Stimulated activated CD8-positive, alpha-beta memory T cell treated with anti-CD3 and anti-CD28 coated beads, Interleukin-15, amount 100 ng/mL, for 24 hours (primary cell): ENCODE data around the gene NUP205.

ENCODE experiments used
- DNase-seq: peaks from one replicate; pipeline ENCODE4 v3.0.0-alpha.2; 2020; ENCODE audit warnings: low read depth

Gene NUP205

GRCh38 chr7:135557455-135558336 is at the start of gene NUP205:
Gene NUP205, plus strand, starts transcription at chr7:135557917. Its CDS starts 28 bp downstream, at chr7:135557945.
- DNase-seq, result peak; percentile 45

DNA sequence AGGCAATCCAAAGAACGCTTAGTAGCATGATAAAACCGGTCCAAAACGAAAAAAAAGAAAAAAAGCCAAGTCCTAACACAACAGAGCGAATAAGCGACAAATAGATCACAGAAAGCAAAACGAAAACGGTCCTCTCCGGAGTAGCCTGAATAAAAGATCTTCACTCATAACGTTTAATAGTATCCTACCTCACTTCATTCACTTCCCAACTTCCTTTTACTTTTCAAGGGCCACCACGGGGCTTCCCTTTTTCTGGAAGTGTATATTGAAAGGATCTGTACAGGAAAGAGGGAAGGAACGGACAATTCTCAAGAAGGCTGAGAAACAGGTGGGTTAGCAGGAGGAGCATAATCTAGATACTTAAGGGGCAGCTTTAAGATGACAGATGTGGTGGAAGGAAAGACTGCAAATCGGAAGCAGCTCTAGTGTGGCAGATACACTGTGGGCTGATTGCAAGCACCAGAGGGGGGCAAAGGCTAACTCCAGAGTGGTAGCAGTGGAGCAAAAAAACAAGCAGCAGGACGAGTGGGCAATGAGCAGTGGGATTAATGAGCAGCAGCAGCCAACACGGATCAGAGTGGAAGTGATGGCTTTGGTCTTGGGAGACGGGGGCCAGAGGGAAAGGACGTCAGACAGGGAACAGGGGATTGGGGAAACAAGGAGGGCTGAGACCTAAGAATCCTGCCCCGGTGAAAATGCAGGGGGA is 48.7 kb upstream of the NUP205 start:
- no peak for DNase-seq

- no peak for DNase-seq
Measured at GRCh38 chr7:135509589-135509838, 48.2 kb upstream of the NUP205 start.

- peak; percentile 87 for DNase-seq
Measured at GRCh38 chr7:135509839-135510591, 47.7 kb upstream of the NUP205 start, which contains the start of gene CNOT4. Gene CNOT4, minus strand, starts transcription at chr7:135510102. Its CDS starts 71,771 bp downstream, at chr7:135438331.

DNA sequence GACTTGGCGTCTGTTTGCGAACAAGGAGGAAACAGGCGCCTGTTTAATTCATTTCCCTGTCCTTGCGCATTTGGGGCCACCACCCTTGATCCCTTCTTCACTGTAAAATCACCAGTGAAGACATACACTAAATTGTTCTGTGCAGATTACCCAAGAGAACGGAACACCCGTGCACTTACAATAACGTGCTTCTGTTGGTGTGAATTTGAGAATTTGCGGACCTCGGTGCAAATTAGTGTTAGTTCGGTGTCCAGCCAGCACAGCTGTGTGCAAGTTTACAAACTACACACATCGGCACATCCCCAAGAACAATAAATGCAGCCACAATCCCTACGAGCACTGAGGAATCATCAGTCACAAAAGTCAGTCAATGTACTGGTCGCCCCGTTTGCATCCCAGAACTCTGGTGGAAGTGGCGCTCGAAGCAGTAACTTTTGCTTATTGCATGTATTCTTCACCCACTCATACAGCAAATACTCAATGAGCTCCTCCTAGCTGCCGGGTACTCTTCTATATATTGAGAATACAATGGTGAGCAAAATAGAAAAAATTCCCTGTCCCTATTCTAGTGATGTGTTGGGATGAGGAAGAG is 47.0 kb upstream of the NUP205 start:
- DNase-seq, result no peak

- DNase-seq, result no peak
Measured at GRCh38 chr7:135512135-135512887, 45.4 kb upstream of the NUP205 start.

- DNase-seq, result no peak
Measured at GRCh38 chr7:135514856-135515255, 42.9 kb upstream of the NUP205 start.

DNA sequence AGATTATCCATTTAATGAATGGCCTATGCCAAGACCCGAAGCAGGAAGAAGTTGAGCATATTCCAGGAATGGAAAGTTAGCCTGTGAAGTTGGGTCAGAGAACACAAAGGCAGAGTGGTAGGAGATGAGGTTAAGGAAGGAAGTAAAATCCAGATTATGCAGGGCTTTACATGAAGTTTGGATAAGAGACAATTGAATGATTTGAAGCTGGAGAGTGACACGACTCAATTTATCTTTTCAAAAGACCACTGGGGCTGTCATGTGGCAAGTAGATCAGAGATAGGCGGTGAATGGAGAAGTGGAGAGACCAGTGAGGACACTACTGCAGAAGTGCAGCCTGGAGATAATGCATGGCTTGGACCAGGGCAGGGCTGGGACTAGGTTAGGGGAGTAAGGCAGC is 40.7 kb upstream of the NUP205 start:
- no peak for DNase-seq

DNA sequence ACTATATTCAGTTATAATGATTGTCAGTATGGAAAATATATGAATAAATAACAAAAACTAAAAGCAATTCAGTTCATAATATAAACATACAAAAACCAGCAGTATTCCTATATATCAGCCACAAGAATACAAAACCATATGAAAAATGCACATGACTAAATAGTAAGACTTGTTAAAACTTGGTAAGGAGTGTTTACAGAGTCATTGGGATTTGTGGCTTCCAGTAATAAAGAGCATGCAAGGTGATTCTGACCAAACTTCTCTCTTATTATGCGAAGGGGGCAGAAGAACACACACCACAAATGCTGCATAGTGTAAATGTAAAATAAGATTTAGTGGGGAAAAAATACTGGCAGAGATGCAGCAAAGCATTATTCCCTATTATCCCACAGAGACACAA is 39.0 kb upstream of the NUP205 start:
- DNase-seq, result no peak

DNA sequence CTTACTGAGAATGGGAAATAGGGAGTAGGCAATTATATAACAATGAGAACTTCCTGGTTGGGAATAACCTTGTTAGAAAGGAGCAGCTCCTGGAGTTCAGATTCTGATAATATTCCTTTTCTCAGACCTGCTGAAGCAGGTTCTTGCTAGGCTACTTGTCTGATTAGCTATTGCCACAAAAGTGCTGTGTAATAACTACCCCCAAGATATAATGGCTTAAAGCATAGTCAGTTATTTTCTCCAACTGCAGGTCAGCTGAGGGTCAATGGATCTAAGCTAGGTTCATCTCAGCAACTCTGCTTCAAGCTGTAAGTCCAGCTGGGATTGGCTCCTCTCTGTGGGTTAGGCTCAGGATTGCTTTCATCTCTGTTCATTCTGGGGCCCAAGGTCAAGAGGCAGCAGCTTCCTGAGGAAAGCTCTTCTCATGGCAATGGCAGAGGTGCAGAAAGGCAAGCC is 38.5 kb upstream of the NUP205 start:
- DNase-seq, result no peak

DNA sequence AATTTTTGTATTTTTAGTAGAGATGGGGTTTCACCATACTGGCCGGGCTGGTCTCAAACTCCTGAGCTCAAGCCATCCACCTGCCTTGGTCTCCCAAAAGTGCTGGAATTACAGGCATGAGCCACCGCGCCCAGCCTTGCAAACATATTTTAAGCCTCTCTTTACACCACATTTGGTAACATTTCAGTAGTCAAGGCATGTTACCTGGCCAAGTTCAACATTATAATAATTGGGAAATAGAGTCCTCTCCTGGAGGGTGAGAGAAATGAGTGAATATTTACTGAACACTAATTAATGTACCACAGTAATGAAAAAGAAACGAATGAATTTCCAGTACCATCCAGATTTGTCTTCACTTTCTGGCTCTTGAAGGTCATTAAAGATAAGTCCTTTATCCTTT is 37.8 kb upstream of the NUP205 start:
- DNase-seq, result no peak

DNA sequence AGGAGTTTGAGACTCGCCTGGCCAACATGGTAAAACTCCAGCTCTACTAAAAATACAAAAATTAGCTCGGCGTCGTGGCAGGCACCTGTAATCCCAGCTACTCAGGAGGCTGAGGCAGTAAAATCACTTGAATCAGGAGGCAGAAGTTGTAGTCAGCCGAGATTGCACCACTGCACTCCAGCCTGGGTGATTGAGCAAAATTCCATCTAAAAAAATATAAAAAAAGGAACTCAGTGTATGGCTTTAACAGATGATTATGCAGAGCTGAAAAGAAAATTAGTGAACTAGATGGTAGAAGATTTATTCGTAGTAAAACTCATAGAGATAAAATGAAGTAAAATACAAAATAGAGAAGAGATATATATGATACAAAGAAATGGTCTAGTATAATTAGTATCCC is 35.2 kb upstream of the NUP205 start:
- DNase-seq, result no peak

GRCh38 chr7:135523146-135523545 is 34.6 kb upstream of the NUP205 start:
- DNase-seq, result no peak

DNA sequence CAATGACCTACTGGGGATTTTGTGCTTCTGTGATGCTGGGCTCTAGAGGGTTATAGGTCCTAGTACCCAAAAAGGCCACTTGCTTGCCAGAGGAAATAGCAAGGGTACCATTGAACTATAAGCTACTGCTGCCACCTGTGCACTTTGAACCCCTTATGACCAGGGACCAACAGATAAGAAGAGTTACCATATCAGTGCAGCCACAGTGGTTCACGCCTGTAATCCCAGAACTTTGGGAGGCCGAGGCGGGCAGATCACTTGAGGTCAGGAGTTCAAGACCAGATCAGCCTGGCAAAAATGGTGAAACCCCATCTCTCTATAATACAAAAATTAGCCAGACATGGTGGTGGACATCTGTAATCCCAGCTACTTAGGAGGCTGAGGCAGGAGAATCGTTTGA is 32.3 kb upstream of the NUP205 start:
- DNase-seq, result no peak

DNA sequence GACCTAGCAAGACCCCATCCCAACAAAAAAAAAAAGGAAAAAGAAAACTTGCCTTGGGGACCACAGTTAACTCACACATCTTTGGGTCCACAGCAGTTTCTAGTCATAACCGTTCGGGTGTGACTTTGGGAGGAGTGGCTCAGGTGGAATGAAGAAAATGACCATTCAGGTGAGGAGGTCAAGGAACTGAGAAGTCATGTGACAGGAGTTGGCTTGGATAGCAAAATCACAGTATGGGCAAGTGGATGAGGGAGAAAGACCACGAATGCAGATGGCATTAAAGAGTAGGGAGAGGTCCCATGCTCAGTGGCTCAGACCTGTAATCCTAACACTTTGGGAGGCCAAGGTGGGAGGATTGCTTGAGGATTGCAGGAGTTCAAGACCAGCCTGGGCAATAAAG is 30.7 kb upstream of the NUP205 start:
- no peak for DNase-seq

GRCh38 chr7:135536150-135536549 is 21.6 kb upstream of the NUP205 start:
- no peak for DNase-seq

- DNase-seq, result no peak
Measured at GRCh38 chr7:135537453-135537852, 20.3 kb upstream of the NUP205 start.

- DNase-seq, result no peak
Measured at GRCh38 chr7:135537905-135538304, 19.8 kb upstream of the NUP205 start.

DNA sequence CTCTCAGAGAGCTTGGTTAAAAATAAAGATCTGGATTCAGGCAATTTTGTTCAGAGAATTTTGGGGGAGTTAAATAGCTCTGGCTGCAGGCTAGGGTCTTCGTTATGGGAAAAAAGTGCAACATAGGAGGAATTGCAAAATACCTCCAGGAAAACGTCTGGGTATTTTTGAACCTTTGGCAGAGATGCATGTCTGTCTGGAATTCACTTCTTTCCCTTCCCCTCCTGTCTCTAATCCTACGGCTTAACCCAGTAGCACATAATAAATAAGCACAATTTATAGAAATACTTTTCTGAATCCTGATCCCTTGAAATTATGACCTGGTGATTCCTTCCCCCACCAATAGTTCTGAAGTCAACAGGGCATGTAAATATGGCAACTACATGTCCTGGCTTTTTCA is 19.3 kb upstream of the NUP205 start:
- no peak for DNase-seq

- no peak for DNase-seq
Measured at GRCh38 chr7:135539629-135540028, 18.1 kb upstream of the NUP205 start.

- DNase-seq, result no peak
Measured at GRCh38 chr7:135541029-135541428, 16.7 kb upstream of the NUP205 start.

DNA sequence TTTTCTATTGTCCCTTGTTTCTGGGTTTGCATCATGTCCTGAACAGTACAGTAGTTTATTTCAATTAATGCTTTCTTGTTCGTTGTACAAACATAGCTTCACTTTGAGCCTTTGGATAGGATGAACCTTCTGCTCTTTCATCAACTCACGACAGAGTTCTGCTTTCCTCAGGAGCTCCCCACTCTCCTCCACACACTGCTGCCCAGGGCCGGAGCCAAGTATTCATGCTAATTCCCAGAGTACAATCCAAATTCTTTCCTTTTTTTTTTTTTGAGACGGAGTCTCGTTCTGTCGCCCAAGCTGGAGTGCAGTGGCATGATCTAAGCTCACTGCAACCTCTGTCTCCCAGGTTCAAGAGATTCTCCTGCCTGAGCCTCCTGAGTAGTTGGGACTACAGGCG is 7.5 kb upstream of the NUP205 start:
- no peak for DNase-seq
